ENCODE measurements around the gene FTSJ3. TPM values are rescaled to one million over a fixed set of nuclear protein-coding genes. Genes with fewer than 3 reads are reported as not detected.

The FTSJ3 gene
- polyA plus RNA-seq, 1 of the 3 experiments (the other 2 are of a cell fraction) = 148 TPM

GRCh38 chr17:63831505-63831904 is 4.0 kb upstream of the FTSJ3 start:
- peaks cover 3 to 26% of the 10 kb centered on the region in 2 experiments; a peak in 2 of 4 replicates for H3K4me1 ChIP-seq (ENCODE audit: control insufficient read depth in 1 of 2, insufficient read depth in 2 of 2, low read depth in 1 of 2, low read length in 1 of 2)
- CTCF ChIA-PET = interaction anchor here (0.5 to 7.4 kb wide), 5 partner anchors 9 to 198 kb away, joined by 3 to 96 read pairs (median 3); partner anchors contain the start of gene SMARCD2
- H4K20me1 ChIP-seq (ENCODE audit: insufficient read depth) = peaks cover 12% of the 10 kb centered on the region; the same call in 1 of the 2 replicates
- H3K36me3 ChIP-seq (replicated peaks in 1 of 2; ENCODE audit: control insufficient read depth in 1 of 2, insufficient read depth in 2 of 2, low read length in 1 of 2) = peaks cover 67 to 75% of the 10 kb centered on the region in 2 experiments
- no peak overlapping the region for H2AFZ ChIP-seq (ENCODE audit: low read depth)
- peaks cover 33% of the 10 kb centered on the region for H3F3A ChIP-seq (replicated peaks; ENCODE audit: insufficient read depth)
- 95% methylated on average over 8 of the region's 8 CpGs for WGBS (ENCODE audit: low lambda C conversion rate)
- TF ChIP-seq RXRA (IDR thresholded peaks at IDR 0.05; ENCODE audit: borderline replicate concordance, low read depth) (no peak), CHD2 (IDR thresholded peaks at IDR 0.05; ENCODE audit: low read length, partially characterized antibody) (peak; percentile 18), GABPA (IDR thresholded peaks at IDR 0.05; ENCODE audit: low read depth) (no peak), USF1 (IDR thresholded peaks at IDR 0.05; ENCODE audit: borderline replicate concordance, low read depth) (no peak), TCF12 (IDR thresholded peaks at IDR 0.05) (no peak), NRF1 (IDR thresholded peaks at IDR 0.05; ENCODE audit: low read depth, low read length) (no peak), GATA2 (CRISPR knock-in tag; IDR thresholded peaks at IDR 0.05) (no peak)
- H3K9me3 ChIP-seq = no peaks in the 10 kb centered on the region
- DNase-seq = no peak
- no peak overlapping the region for H3K4me2 ChIP-seq
- H3K79me2 ChIP-seq (ENCODE audit: insufficient read depth) = peaks cover 42% of the 10 kb centered on the region
- H3K27me3 ChIP-seq (ENCODE audit: insufficient read depth) = no peaks in the 10 kb centered on the region
- POLR2A ChIA-PET = interaction anchor here (1.1 to 9.1 kb wide), 2 partner anchors 10 to 137 kb away, joined by 3 to 108 read pairs; partner anchors contain the start of gene SMARCD2
- no peak overlapping the region for H3K9ac ChIP-seq
- no peak overlapping the region for H3K4me3 ChIP-seq (ENCODE audit: low read depth in 2 of 2, low read length in 1 of 2)
- no peak overlapping the region for H3K27ac ChIP-seq (ENCODE audit: low read depth in 2 of 2, low read length in 1 of 2)
- no peaks in the 10 kb centered on the region for H3K9me2 ChIP-seq

GRCh38 chr17:63830904-63831491 is 3.5 kb upstream of the FTSJ3 start:
- peaks cover 42% of the 10 kb centered on the region for H3K79me2 ChIP-seq (ENCODE audit: insufficient read depth)
- WGBS (ENCODE audit: low lambda C conversion rate) = 92% methylated on average over 15 of the region's 15 CpGs
- peaks cover 3 to 27% of the 10 kb centered on the region in 2 experiments; a peak in 2 of 4 replicates for H3K4me1 ChIP-seq (ENCODE audit: control insufficient read depth in 1 of 2, insufficient read depth in 2 of 2, low read depth in 1 of 2, low read length in 1 of 2)
- peaks cover 12% of the 10 kb centered on the region; the same call in 1 of the 2 replicates for H4K20me1 ChIP-seq (ENCODE audit: insufficient read depth)
- H3F3A ChIP-seq (replicated peaks; ENCODE audit: insufficient read depth) = peaks cover 35% of the 10 kb centered on the region
- no peak overlapping the region for H3K27ac ChIP-seq (ENCODE audit: low read depth in 2 of 2, low read length in 1 of 2)
- H3K9ac ChIP-seq = no peak overlapping the region
- no peak overlapping the region for H3K4me3 ChIP-seq (ENCODE audit: low read depth in 2 of 2, low read length in 1 of 2)
- no peaks in the 10 kb centered on the region for H3K9me3 ChIP-seq
- ChIA-PET POLR2A (interaction anchor here (0.7 to 9.1 kb wide), 3 partner anchors 10 to 101 kb away, joined by 3 to 108 read pairs (median 7); partner anchors contain the start of gene SMARCD2), CTCF (interaction anchor here (0.5 to 7.4 kb wide), 9 partner anchors 9 to 406 kb away, joined by 3 to 96 read pairs (median 3); partner anchors contain the start of gene SMARCD2)
- peaks cover 62 to 71% of the 10 kb centered on the region in 2 experiments for H3K36me3 ChIP-seq (replicated peaks in 1 of 2; ENCODE audit: control insufficient read depth in 1 of 2, insufficient read depth in 2 of 2, low read length in 1 of 2)
- H3K4me2 ChIP-seq = no peak overlapping the region
- H3K27me3 ChIP-seq (ENCODE audit: insufficient read depth) = no peaks in the 10 kb centered on the region
- TF ChIP-seq EZH2phosphoT487 (IDR thresholded peaks at IDR 0.05; ENCODE audit: borderline replicate concordance, low read depth) (no peak), RAD21 (IDR thresholded peaks at IDR 0.05; ENCODE audit: low read length) (no peak), EP300 (IDR thresholded peaks at IDR 0.05; ENCODE audit: borderline replicate concordance in 1 of 2, low read depth in 1 of 2, low read length in 1 of 2) (no peak), FOXM1 (IDR thresholded peaks at IDR 0.05; ENCODE audit: low read depth) (no peak), SMC3 (IDR thresholded peaks at IDR 0.05; ENCODE audit: low read depth, low read length) (no peak), YY1 (IDR thresholded peaks at IDR 0.05; ENCODE audit: low read depth) (no peak)
- TF ChIP-seq, protein P1, sequence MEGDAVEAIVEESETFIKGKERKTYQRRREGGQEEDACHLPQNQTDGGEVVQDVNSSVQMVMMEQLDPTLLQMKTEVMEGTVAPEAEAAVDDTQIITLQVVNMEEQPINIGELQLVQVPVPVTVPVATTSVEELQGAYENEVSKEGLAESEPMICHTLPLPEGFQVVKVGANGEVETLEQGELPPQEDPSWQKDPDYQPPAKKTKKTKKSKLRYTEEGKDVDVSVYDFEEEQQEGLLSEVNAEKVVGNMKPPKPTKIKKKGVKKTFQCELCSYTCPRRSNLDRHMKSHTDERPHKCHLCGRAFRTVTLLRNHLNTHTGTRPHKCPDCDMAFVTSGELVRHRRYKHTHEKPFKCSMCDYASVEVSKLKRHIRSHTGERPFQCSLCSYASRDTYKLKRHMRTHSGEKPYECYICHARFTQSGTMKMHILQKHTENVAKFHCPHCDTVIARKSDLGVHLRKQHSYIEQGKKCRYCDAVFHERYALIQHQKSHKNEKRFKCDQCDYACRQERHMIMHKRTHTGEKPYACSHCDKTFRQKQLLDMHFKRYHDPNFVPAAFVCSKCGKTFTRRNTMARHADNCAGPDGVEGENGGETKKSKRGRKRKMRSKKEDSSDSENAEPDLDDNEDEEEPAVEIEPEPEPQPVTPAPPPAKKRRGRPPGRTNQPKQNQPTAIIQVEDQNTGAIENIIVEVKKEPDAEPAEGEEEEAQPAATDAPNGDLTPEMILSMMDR (IDR thresholded peaks at IDR 0.05) = no peak
- TF ChIP-seq, protein P2, sequence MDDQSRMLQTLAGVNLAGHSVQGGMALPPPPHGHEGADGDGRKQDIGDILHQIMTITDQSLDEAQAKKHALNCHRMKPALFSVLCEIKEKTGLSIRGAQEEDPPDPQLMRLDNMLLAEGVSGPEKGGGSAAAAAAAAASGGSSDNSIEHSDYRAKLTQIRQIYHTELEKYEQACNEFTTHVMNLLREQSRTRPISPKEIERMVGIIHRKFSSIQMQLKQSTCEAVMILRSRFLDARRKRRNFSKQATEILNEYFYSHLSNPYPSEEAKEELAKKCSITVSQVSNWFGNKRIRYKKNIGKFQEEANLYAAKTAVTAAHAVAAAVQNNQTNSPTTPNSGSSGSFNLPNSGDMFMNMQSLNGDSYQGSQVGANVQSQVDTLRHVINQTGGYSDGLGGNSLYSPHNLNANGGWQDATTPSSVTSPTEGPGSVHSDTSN (IDR thresholded peaks at IDR 0.05) = no peak
- no peaks in the 10 kb centered on the region for H3K9me2 ChIP-seq
- H2AFZ ChIP-seq (ENCODE audit: low read depth) = no peak overlapping the region
- no peak for DNase-seq
